Measurements from ENCODE around the gene GRHPR. TPM values are rescaled to one million over a fixed set of nuclear protein-coding genes. Genes with fewer than 3 reads are reported as not detected.
"Not testable (repeated sequence)": the region's sequence is repeated elsewhere in the genome, so short reads cannot be mapped to it uniquely, and the experiment has no call there.

The GRHPR gene
- total RNA-seq, 4 donors from 2014 or later: 74.5 to 117 (median 93.8) TPM

GRCh38 chr9:37424686-37425297 lies 2.3 kb downstream of the GRHPR start:
- intact Hi-C loops (cut with DNase I): no loop called here
- WGBS, 2 donors: no CpG with 5 or more reads among the region's 18 CpGs
- Histone ChIP-seq H3K4me3 (peak overlapping the region in 1 of 4 donors; percentile 88), H3K9me3 (no peaks in the 10 kb centered on the region), H3K4me1 (peaks cover 23 to 34% (median 26%) of the 10 kb centered on the region in 3 donors), H3K36me3 (peaks cover 8 to 50% (median 13%) of the 10 kb centered on the region in 3 donors), H3K27ac (peak overlapping the region in 2 of 4 donors; percentile 17 to 36), H3K27me3 (no peaks in the 10 kb centered on the region)
- TF ChIP-seq CTCF (IDR thresholded peaks at IDR 0.05): no peak
- no peak for TF ChIP-seq POLR2A (IDR thresholded peaks at IDR 0.05)
- no peak for DNase-seq

- no peak for DNase-seq
- Histone ChIP-seq H3K36me3 (peaks cover 8 to 54% (median 18%) of the 10 kb centered on the region in 3 donors), H3K27me3 (no peaks in the 10 kb centered on the region), H3K9me3 (no peaks in the 10 kb centered on the region), H3K27ac (peak overlapping the region in 1 of 4 donors; percentile 17), H3K4me3 (no peak overlapping the region), H3K4me1 (peaks cover 23 to 34% (median 26%) of the 10 kb centered on the region in 3 donors)
- intact Hi-C loops (cut with DNase I): no loop called here
- TF ChIP-seq CTCF (IDR thresholded peaks at IDR 0.05) (no peak), POLR2A (IDR thresholded peaks at IDR 0.05) (no peak)
- 94% methylated on average over 5 of the region's 11 CpGs; no CpG with 5 or more reads in 1 of the 2 donors for WGBS, 2 donors
Measured at GRCh38 chr9:37425298-37425752, 2.8 kb downstream of the GRHPR start.

- Histone ChIP-seq H3K36me3 (peaks cover 8 to 65% (median 19%) of the 10 kb centered on the region in 3 donors), H3K4me1 (peaks cover 23 to 34% (median 26%) of the 10 kb centered on the region in 3 donors)
- H3K27me3 ChIP-seq; H3K27ac ChIP-seq; DNase-seq; H3K9me3 ChIP-seq; H3K4me3 ChIP-seq; intact Hi-C loops (cut with DNase I): not testable (repeated sequence)
- 90 to 93% methylated on average over 15 of the region's 15 CpGs for WGBS, 2 donors
Measured at GRCh38 chr9:37426431-37426830, 3.9 kb downstream of the GRHPR start.

- 86 to 90% methylated on average over 6 of the region's 6 CpGs for WGBS, 2 donors
- Histone ChIP-seq H3K4me3 (no peak overlapping the region), H3K36me3 (peaks cover 11 to 69% (median 19%) of the 10 kb centered on the region in 3 donors), H3K27ac (no peak overlapping the region), H3K27me3 (no peaks in the 10 kb centered on the region), H3K4me1 (peaks cover 22 to 33% (median 24%) of the 10 kb centered on the region in 3 donors), H3K9me3 (no peaks in the 10 kb centered on the region)
- TF ChIP-seq POLR2A (IDR thresholded peaks at IDR 0.05): no peak
- TF ChIP-seq CTCF (IDR thresholded peaks at IDR 0.05): no peak
- no peak for DNase-seq
- intact Hi-C loops (cut with DNase I): no loop called here
Measured at GRCh38 chr9:37426846-37427245, 4.3 kb downstream of the GRHPR start.

- intact Hi-C loops (cut with DNase I): no loop called here
Measured at GRCh38 chr9:37428345-37428744, 5.8 kb downstream of the GRHPR start.

More at GRCh38 chr9:37428345-37428744, 5.8 kb downstream of the GRHPR start:
- TF ChIP-seq POLR2A (IDR thresholded peaks at IDR 0.05) (no peak), CTCF (IDR thresholded peaks at IDR 0.05) (no peak)
- Histone ChIP-seq H3K9me3 (no peaks in the 10 kb centered on the region), H3K27me3 (no peaks in the 10 kb centered on the region), H3K4me3 (no peak overlapping the region), H3K36me3 (peaks cover 15 to 75% (median 19%) of the 10 kb centered on the region in 3 donors), H3K27ac (no peak overlapping the region), H3K4me1 (peaks cover 17 to 38% (median 27%) of the 10 kb centered on the region in 3 donors)
- WGBS, 2 donors: 100% methylated on average over 2 of the region's 14 CpGs; no CpG with 5 or more reads in 1 of the 2 donors
- DNase-seq: no peak

All from esophagus squamous epithelium (tissue), 5 donors.